Islet of Langerhans (tissue), 1 donor: Measurements from ENCODE around the gene KDELR1.
"Not testable (repeated sequence)": the region's sequence is repeated elsewhere in the genome, so short reads cannot be mapped to it uniquely, and the experiment has no call there.

Source experiments
- FAIRE-seq: peaks from one replicate; lab custom pipeline; 2011; peaks lifted over from hg19 to GRCh38; lab: Jason Lieb, UNC

Gene KDELR1

DNA sequence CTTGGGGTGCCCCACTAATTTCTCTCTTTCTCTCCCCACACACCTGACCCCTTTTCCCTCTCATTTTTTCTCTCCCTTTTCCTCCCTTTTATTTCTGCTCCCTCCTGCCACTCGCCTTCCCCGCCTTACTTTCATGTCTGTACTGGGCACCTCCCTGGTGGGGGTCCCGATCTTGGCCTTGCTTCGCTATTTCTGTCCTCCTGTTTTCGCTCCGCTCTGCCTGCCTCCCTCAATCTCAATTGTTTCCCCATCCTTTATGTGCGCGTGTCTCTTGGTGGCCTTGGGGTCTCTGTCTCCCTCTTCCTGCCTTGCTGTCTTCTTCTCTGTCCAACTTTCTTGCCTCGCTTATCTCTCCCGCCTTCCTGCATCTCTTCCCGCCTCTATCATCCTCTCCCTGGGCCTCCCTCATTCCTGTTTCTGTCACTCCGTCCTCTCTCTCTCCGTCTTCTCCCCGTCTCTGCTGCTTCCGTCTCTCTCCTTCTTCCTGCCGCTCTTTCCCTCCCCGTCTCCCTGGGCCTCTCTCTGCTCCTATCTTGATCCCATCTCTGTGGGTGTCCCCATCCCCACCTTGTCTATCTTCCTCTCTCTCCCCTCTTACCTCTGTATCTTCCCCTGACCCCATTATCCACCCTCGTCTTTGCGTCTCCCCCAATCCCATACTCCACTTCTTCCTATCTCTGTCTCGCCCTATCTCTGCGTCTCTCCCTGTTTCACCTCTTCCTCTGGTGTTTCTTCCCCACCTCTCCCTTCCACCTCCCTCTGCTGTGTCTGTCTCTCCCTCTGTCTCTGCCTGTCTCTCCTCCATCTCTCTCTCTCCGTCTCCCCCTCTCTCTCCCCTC, 6.1 kb upstream of the KDELR1 start:
- FAIRE-seq, result no peak

- no peak for FAIRE-seq
Observed at GRCh38 chr19:48396824-48397176, 5.4 kb upstream of the KDELR1 start.

DNA sequence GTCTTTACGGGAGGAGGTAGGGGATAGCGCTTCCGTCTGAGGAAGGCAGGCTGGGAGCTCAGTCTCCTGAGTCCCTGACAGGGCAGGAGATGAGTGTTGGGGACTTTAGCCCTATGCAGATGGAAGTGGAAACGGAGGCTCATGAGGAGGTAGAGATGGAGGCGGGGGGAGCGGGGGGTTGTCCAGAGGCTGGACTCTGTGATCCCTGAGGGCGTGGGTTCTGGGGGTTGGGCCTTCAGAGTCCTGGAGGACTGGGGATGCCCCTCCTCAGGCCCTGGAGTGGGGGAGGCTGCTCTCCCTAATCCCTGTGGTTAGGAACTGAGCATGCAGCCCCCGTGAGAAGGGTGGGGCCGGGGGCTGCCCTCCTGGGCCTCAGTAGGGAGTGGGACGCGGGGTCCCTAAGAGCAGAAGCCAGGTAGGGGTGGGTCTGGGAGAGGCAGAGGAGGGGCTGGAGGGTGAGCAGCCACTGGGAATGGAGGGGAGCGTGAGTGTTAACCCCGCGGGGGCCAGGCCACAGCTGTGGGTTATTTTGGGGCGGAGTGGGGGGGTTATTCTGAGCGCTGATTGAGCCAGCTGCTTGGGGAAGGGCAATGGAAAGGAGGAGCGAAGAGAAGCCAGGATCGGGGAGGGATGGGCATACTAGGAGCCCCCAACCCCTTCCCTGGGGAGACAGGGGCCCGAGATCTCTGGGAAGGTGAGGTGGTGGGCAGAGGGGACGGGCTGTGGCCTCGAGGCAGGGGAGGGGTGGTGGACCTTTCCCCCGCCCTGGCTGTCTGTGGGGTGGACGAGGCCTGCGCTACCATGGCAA, 4.9 kb upstream of the KDELR1 start:
- no peak for FAIRE-seq

DNA sequence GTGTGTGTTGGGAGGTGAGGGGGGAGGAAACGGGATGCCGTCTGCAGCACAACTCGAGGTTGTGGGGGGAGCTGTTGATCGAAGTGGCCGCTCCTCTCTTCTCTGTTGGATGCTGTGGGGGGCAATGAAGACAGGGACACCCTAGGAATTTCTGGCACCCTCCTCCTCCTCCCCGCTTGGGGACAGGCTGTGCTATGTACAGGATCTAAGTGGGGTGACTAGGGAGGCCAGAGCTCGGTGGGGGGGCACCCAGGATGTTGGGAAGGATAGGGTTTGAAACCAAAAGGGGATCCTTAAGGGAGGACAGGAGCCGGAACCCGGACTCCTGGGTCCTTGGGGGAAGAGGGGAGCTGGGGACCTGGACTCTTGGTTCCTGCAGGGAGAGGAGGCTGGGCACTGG, 4.1 kb upstream of the KDELR1 start:
- FAIRE-seq, result no peak

DNA sequence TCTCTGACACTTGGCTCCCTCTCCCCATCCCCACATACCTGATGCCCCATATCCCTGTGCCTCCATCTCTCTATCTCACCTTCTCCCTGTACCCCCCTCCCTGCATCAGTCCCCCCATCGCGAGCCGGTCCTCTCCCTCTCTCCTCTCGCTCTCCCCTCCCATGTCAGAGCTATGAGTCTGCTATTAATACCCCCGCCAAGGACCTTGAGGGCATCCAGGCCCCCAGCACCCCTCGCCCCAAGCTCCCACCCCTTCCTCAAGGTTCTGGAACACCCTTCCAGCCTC, 3.8 kb upstream of the KDELR1 start:
- FAIRE-seq, result no peak

GRCh38 chr19:48394331-48395169, 3.2 kb upstream of the KDELR1 start:
- FAIRE-seq, result no peak

GRCh38 chr19:48393559-48394330, 2.4 kb upstream of the KDELR1 start, which contains the start of gene GRIN2D:
GRIN2D (plus strand) TSS chr19:48393668; CDS start chr19:48398393, 4,725 bp downstream.
- FAIRE-seq, result no peak

GRCh38 chr19:48392860-48393558, 1.7 kb upstream of the KDELR1 start:
- FAIRE-seq, result no peak

GRCh38 chr19:48392006-48392344, 624 bp upstream of the KDELR1 start:
- FAIRE-seq, result not testable (repeated sequence)

DNA sequence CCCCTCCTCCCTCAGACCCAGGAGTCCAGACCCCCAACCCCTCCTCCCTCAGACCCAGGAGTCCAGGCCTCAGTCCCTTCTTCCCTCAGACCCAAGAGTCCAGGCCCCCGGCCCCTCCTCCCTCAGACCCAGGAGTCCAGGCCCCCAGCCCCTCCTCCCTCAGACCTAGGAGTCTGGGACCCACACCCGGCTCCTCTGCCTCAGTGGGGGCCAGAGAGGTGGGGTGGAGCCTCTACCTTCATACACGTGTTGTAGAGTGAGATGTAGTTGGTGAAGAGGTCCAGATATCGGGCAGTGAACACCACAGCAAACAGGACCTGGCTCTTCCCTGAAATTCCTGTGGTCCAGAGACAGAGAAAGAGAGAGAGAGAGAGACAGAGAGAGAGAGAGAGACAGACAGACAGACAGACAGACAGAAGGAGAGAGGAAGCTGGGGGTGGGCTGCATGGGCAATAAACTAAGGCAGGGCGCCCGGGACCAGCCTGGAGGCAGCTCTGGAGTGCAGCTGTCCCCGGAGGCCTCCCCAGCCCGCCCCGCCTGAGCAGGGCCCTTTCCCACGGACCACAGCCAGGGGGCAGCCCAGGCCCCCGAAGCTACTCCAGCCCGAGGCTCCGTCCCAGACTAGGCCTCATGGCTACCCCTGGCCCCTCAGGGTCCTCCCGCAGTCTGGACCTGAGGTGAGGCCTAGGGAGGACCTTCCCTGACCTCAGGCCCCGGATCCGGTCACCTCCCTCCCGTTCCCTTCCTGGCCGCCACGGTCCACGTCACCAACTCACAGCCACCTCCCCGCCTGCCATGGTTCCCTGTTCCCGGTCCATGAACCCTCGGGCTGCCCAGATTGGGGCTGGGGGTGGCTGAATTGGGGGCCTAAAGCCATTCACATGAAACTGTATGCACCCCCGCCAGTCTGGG, 907 bp downstream of the KDELR1 start:
- FAIRE-seq, result no peak

DNA sequence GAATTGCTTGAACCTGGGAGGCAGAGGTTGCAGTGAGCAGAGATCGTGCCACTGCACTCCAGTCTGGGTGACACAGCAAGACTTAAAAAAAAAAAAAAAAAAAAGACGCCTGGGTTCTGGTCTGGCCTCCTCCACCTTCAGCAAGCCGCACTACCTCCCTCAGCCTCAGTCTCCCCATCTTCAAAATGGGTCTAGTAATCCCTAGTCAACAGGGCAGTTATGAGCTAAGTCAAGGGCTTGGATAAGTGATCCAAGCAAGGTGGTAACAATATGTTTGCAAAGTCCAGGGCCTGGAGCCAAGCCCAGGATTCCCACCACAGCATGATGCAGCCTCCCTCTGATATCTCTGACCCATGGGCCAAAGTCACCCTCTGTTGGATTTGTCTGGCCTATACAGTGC, 4.4 kb downstream of the KDELR1 start:
- FAIRE-seq, result no peak

DNA sequence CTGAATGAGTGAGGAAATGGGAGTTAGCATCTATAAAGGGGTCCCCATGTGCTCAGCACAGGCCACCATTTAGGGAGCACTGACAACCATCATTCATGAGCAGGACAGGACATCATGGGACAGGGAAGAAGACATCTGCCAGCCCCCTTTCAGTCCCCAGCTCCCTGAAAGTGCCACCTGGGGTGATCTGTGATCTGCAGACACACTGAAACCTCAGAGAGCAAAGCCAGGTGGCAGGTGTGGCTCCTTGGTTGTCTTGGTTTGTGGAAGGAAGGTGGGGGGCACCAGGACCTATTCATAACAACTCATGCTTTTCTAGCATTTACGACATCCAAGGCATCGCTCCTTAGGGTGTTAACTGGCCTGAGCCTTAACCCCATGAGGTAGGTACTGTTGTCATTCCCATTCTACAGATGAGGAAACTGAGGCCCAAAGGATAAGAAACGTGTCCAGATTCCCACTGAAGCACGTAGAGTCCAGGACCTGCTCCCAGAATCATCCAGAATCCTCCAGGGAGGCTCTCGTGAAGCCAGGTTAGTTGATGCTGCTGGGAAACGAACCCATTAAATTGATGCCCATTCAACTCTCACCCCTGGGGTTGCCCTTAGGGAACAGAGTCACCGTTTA, 5.8 kb downstream of the KDELR1 start:
- FAIRE-seq, result no peak

- no peak for FAIRE-seq
Observed at GRCh38 chr19:48382286-48382685, 9.1 kb downstream of the KDELR1 start.

DNA sequence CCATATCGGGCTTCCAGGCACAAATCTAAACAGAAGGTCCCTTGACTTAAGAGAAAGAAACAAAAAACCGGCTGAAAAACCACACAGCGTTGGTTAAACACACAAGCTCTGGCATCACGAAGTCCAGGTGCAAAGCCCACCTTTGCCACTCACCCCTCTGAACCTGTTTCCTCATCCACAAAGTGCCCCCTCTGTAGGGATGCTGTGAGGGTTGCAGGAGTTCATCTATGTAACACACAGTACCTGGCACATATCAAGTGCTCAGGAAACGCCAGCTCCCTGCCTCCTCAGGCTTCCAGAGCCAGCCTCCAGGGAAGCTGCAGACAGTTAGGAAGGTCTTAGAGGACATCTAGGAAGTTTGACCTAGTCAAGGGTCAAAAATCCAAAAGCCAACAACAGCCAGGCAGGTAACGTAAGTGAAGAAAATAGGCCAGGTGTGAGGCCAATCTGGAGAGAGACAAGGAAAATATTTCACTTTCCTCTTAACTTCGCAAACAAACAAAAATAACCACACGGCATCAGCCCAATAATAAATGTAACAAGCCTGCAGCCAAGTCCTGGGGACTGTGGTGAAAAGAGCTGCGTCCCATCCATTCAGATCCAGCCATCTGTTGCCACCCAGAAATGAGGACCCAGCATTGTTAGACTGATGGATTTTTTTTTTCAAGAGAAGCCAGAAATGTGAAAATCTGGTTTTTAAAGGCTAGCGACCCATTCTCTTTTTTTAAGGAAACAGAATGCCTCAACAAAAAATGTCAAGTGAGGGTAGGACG, 10.0 kb downstream of the KDELR1 start:
- FAIRE-seq, result no peak

DNA sequence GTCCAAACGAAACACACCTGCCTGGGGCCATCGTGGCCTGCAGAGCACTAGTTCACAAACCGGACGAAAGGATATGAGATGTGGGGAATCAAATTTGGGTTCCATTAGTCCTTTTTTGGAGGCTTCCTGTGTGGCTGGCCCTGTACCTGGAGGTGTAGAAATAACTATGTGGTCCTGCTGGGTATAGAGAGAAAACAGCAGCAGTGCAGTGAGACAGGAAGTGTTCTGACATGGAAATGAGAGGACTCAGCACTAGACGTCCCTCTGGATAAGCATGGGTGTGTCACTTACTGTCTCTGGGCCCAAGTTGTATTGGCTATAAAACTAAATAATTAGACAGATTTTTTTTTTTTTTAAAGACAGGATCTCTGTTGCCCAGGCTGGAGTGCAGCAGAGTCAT, 12.3 kb downstream of the KDELR1 start:
- FAIRE-seq, result no peak

DNA sequence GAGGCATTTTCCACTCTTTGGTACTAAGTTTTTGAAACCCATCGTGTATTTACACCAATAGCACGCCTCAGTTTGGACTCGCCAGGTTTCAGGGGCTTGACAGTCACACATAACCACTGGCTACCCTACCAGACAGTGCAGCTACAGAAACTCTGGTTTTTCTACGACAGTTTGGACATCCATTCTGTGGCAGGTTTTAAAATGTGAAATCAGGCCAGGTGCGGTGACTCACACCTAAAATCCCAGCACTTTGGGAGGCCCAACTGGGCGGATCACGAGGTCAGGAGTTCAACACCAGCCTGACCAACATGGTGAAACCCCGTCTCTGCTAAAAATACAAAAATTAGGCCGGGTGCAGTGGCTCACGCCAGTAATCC, 13.2 kb downstream of the KDELR1 start:
- no peak for FAIRE-seq

DNA sequence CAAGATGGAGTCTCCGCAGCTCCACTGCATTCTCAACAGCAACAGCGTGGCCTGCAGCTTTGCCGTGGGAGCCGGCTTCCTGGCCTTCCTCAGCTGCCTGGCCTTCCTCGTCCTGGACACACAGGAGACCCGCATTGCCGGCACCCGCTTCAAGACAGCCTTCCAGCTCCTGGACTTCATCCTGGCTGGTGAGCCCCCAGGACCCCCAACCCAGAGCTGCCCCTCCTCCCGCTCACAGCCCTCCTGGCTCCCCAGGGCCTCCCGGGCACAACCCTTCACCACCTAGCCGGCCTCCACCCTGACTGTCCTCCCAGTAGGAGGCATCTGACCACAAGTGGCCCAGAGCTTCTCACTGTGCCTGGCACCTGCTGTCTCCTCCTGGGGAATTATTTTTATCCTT, 17.8 kb downstream of the KDELR1 start:
- no peak for FAIRE-seq

GRCh38 chr19:48372904-48373303, 18.4 kb downstream of the KDELR1 start:
- peak; percentile 98 for FAIRE-seq

GRCh38 chr19:48371771-48372170, 19.6 kb downstream of the KDELR1 start:
- not testable (repeated sequence) for FAIRE-seq
